ENCODE measurements around the gene NAALADL2.
A peak's percentile ranks its signal among the peaks of the same experiment; 100 is the strongest.

NAALADL2 gene

GRCh38 chr3:175619369-175619768 lies 760.2 kb downstream of the NAALADL2 start:
- no peak for DNase-seq

- DNase-seq: no peak
Observed at GRCh38 chr3:175620093-175620492, 761.0 kb downstream of the NAALADL2 start.

GRCh38 chr3:175620532-175620931 lies 761.4 kb downstream of the NAALADL2 start:
- no peak for DNase-seq

GRCh38 chr3:175640958-175641357 lies 781.8 kb downstream of the NAALADL2 start:
- no peak for DNase-seq

- no peak for DNase-seq
Observed at GRCh38 chr3:175646865-175647264, 787.7 kb downstream of the NAALADL2 start.

GRCh38 chr3:175648899-175649298 lies 789.8 kb downstream of the NAALADL2 start:
- DNase-seq: no peak

- peak; percentile 28 for DNase-seq
Observed at GRCh38 chr3:175651716-175652115, 792.6 kb downstream of the NAALADL2 start.

- no peak for DNase-seq
Observed at GRCh38 chr3:175655351-175655750, 796.2 kb downstream of the NAALADL2 start.

GRCh38 chr3:175656461-175656860 lies 797.3 kb downstream of the NAALADL2 start:
- no peak for DNase-seq

- no peak for DNase-seq
Observed at GRCh38 chr3:175659670-175660350, 800.7 kb downstream of the NAALADL2 start.

GRCh38 chr3:175662815-175663214 lies 803.7 kb downstream of the NAALADL2 start:
- DNase-seq: no peak

GRCh38 chr3:175664911-175665310 lies 805.8 kb downstream of the NAALADL2 start:
- peak; percentile 4 for DNase-seq

- no peak for DNase-seq
Observed at GRCh38 chr3:175668300-175668699, 809.2 kb downstream of the NAALADL2 start.

GRCh38 chr3:175670557-175670956 lies 811.4 kb downstream of the NAALADL2 start:
- no peak for DNase-seq

GRCh38 chr3:175672119-175672689 lies 813.1 kb downstream of the NAALADL2 start:
- DNase-seq: peak; percentile 30

GRCh38 chr3:175679568-175679967 lies 820.4 kb downstream of the NAALADL2 start:
- DNase-seq: no peak

GRCh38 chr3:175692256-175692655 lies 833.1 kb downstream of the NAALADL2 start:
- no peak for DNase-seq

- DNase-seq: no peak
Observed at GRCh38 chr3:175695251-175695650, 836.1 kb downstream of the NAALADL2 start.

- no peak for DNase-seq
Observed at GRCh38 chr3:175702956-175703355, 843.8 kb downstream of the NAALADL2 start.

- DNase-seq: peak; percentile 24
Observed at GRCh38 chr3:175704366-175705055, 845.4 kb downstream of the NAALADL2 start.

- DNase-seq: no peak
Observed at GRCh38 chr3:175713268-175713667, 854.1 kb downstream of the NAALADL2 start.

GRCh38 chr3:175716446-175716845 lies 857.3 kb downstream of the NAALADL2 start:
- DNase-seq: no peak

GRCh38 chr3:175726228-175726627 lies 867.1 kb downstream of the NAALADL2 start:
- DNase-seq: no peak

- DNase-seq: no peak
Observed at GRCh38 chr3:175728566-175728965, 869.4 kb downstream of the NAALADL2 start.
